UCSD-AML1 (cell line): ENCODE data around the gene ARHGAP42.

Experiments
- DNase-seq: peaks from one replicate; lab custom pipeline; 2025; ENCODE audit not compliant: unreplicated experiment; lab: John Stamatoyannopoulos, UW

Gene ARHGAP42

DNA sequence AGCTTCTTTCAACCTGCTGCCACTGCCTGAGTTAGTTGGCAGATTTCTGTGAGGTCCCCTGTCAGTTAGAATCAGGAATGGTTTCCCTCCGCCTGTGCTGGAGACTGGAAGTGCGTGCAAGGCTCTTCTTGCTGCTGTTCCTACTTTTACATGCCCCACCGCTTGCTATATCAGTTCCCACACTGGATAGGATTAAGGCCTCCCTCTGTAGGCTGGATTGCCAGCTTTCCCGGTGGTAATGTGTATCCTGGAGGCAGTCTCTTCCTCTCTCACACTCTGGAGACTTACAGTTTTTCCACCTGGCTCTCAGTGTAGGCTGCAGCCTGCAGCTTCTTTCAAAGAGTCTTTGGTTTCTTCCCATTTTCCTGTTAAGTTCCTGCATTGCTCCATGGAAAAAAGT, 66.5 kb downstream of the ARHGAP42 start:
- no peak for DNase-seq

DNA sequence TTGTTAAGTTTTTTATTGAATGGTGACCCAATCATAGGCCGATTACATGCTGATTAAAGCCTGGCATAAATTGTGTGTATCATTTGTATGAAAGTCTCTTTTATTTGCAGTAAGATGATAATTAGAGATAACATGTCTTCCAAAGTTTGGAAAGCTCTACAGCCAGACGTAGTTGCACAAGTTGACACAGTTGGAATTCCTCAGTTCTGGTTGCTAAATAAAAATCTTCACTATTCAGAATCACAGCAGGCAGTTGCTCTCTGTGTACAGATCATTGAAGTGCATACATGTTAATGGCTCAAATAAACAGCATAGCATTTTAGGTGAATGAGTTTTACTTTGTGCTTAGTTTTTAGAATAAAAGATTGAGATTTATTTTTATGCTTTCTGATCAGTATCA, 69.5 kb downstream of the ARHGAP42 start:
- no peak for DNase-seq

- DNase-seq, result no peak
These were observed 70.6 kb downstream of the ARHGAP42 start for GRCh38 chr11:100757646-100758045.

GRCh38 chr11:100759106-100759505, 72.0 kb downstream of the ARHGAP42 start:
- no peak for DNase-seq

DNA sequence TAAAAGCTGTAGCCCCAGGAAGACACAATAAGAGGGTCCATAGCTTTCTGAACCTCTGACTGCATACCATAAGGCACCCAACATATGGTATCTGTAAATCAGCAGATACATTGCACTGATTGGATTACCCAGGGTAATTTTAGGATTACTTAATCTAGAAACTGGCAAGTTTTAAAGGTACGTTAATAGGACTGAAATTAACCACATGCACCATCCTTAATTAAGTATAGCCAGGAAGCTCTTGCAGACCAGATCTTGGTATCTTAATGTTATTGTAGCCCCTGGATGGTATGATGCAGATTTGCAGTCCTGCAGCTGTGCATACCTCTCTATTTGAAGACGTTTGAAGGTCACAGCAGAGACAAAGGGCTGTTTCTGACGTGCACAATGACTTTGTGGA, 72.8 kb downstream of the ARHGAP42 start:
- DNase-seq, result no peak

- DNase-seq, result no peak
These were observed 73.7 kb downstream of the ARHGAP42 start for GRCh38 chr11:100760744-100761143.

DNA sequence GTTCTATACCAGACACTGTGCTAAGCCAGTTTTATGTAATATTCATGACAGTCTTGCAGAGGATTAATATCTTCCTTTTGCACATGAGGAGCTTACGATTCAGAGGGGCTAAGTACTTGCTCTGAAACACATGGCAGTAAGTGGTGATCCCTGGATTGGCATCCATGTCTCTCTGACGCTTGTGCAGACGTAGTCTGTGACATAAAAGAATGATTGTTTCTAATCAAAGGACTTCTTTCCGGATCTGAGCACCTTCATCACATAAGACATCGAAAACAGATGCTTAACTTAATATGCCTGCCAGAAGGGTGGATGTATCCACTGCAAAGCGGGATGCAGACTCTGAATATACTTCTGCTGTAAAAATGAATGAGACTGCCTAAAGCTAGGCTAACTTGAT, 74.8 kb downstream of the ARHGAP42 start:
- no peak for DNase-seq

- DNase-seq, result no peak
These were observed 79.7 kb downstream of the ARHGAP42 start for GRCh38 chr11:100766764-100767163.

GRCh38 chr11:100769165-100769564, 82.1 kb downstream of the ARHGAP42 start:
- no peak for DNase-seq

DNA sequence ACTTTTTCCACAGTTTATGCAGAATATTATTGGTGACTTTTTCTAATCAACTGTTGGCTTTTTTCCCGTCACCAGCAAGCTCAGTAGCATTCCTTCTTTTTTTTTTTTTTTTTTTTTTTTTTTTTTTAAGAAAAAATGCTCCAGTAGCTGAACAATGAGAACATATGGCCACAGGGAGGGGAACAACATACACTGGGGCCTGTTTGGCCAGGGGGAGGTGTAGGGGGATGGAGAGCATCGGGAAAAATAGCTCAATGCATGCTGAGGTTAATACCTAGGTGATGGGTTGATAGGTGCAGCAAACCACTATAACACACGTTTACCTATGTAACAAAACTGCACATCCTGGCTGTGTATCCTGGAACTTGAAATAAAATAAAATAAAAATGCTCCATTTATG, 82.5 kb downstream of the ARHGAP42 start:
- no peak for DNase-seq

- DNase-seq, result no peak
These were observed 87.0 kb downstream of the ARHGAP42 start for GRCh38 chr11:100774132-100774531.

- DNase-seq, result no peak
These were observed 87.8 kb downstream of the ARHGAP42 start for GRCh38 chr11:100774859-100775258.

DNA sequence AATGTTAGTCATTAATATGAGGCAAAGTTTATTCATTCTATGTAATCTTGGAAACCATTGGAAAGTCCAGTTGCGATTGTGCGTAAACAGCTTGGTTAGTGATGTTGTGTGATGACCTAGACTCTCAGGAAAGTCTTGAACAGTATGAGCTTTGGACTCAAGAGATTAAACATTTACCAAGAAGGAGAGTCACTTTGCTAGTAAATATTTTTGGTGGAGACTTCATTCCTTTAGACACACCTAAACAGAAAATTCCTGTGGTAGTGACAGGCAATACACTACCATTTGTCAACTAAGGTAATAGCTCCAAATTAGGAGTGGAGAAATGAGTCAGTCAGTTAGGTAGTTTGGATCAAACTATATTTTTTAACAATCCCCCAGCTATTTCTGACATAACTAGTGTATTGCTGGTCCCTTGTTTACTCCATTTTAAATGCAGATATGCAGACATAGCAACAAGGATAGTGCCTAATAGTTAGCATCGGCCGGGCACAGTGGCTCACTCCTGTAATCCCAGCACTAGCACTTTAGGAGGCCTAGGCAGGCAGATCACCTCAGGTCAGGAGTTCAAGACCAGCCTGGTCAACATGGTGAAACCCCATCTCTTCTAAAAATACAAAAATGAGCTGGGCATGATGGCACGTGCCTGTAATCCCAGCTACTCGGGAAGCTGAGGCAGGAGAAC, 89.3 kb downstream of the ARHGAP42 start:
- DNase-seq, result no peak

DNA sequence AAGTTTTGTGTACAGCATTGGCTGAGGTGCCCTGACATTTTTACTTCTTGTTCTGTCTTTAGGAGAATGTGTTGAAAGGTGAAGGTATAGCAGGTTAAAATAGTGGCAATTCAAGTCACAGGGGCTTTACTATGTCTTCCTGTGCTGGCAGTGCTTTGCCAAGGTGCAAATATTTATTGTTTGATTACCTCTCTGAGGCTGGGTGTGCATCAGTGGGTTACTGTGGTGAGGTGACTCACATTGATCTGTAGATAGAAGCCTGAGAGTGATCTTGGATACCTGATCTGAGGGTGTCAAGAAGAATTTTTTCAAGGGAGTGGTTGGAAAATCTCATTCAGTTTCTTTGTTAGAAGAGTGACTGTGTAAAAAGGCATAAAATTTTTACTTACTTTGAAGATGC, 90.0 kb downstream of the ARHGAP42 start:
- no peak for DNase-seq

DNA sequence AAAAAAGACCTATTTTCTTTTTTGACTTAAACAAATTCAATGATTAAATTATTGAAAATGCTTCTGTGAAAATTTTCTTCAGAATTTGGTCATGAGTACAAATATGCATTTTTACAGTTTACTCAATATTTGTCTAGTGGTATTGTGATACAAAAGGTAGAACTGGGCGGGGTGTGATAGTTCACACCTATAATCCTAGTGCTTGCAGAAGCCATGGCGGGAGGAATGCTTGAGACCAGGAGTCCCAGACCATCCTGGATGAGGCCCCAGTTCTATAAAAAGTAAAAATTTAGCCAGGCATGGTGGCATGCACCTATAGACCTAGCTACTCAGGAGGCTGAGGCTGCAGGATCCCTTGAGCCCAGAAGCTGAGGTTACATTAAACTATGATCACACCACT, 90.6 kb downstream of the ARHGAP42 start:
- DNase-seq, result no peak

DNA sequence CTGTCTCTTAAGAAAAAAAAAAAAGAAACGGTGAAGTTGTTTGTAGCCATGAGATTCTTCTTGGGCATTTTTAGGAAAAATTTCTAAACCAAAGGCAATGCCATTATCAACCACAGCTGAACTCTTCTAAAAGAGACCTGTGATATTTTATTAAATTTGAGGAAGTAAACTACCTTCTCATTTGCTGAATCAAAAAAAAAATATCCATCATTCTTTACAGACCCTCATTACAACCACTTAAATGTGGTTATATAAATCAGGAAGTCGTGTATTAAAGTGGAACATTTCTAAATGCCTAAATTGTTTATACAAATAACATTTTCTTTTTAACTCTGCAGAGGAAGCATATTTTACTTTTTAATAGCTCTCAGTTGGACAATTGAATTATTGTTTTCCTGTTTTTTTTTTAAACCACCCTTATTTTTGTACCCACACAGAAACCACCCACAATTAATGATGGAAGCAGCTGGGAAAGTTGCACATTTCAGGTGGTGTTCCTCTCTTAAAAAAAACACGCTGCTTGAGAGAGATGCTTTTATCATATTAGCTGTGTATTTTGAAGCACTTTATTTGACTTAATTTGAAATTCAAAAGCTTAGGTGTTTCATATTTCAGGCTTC, 91.2 kb downstream of the ARHGAP42 start:
- DNase-seq, result no peak

DNA sequence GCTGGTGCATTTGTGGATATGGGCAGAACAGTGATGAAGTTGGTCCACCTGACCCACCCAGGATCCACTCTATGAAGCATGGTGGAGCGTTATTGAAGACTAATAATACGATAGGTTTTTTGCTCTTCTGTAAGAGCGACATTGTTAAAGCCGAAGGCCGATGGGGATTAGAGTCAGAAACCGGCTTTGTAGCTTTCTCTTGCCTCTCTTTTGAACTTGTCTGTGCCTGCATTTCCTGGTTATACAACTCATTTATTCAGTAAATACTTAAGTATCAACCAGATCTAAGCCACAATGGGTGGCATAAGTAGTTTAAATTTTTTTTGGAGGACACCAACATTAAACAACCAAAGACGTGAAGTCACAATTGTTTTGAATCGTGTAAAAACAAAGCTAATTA, 93.4 kb downstream of the ARHGAP42 start:
- no peak for DNase-seq

DNA sequence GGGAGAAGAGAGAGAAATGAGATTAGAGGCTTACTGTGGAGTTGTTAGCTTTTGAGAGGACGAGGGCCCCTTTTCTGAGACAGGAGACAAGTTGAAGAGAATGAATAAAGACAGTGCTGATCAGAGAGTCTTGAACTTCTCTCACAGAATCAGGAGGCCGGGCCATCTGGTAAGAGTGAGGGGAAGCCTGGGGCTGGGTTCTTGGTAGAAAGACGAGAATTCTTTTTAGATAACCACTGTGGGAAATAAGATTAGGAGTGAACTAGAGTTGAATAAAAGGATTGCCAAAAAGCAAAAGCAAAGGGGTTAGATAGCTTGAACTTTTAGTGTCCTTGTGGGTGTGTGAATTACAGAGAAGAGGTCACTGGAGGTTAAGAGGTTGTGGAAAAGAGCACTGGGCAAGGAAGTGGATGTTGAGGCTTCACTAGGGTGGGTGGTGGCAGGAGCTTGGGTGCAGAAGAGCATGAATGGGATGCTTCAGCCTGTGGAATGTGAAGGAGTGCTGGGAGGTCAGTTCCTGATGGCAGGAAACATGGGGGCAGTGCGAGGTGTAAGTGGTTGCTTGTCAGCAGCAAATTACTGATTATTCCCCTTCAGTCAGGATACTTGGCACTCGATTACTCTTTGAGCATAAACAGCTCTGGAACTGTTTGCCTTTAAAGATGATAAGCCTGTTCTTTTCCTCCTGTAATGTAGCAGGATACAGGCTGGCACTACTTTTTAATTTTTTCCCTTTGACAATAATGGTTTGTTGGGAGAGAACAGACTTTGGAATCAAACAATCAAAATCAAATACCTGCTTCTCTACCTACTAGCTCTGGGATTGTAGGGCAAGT, 98.3 kb downstream of the ARHGAP42 start:
- DNase-seq, result no peak

GRCh38 chr11:100788561-100789295, 101.6 kb downstream of the ARHGAP42 start:
- DNase-seq, result no peak

GRCh38 chr11:100789500-100789899, 102.4 kb downstream of the ARHGAP42 start:
- DNase-seq, result no peak

DNA sequence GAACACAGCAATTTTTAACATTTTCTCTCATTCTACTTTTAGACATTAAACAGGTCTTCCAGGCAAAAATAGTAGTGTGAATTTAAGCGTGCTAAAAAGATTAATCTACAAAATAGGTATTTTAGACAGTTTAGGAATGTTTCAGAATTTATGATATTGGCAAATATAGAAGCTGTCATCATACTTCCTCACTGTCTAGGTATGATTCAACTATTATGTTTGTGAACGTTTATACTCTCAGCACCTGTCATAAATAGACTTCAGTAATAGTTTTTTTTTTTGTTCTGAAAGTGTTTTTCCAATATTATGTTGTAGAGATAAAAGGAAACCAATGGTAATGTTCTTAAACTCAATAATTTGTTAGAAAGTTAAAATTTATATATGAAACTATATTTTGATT, 103.0 kb downstream of the ARHGAP42 start:
- no peak for DNase-seq
